ENCODE measurements around the gene NANOS3.

Gene NANOS3

GRCh38 chr19:13864667-13865570 is 12.0 kb upstream of the NANOS3 start:
- no peak for DNase-seq

DNA sequence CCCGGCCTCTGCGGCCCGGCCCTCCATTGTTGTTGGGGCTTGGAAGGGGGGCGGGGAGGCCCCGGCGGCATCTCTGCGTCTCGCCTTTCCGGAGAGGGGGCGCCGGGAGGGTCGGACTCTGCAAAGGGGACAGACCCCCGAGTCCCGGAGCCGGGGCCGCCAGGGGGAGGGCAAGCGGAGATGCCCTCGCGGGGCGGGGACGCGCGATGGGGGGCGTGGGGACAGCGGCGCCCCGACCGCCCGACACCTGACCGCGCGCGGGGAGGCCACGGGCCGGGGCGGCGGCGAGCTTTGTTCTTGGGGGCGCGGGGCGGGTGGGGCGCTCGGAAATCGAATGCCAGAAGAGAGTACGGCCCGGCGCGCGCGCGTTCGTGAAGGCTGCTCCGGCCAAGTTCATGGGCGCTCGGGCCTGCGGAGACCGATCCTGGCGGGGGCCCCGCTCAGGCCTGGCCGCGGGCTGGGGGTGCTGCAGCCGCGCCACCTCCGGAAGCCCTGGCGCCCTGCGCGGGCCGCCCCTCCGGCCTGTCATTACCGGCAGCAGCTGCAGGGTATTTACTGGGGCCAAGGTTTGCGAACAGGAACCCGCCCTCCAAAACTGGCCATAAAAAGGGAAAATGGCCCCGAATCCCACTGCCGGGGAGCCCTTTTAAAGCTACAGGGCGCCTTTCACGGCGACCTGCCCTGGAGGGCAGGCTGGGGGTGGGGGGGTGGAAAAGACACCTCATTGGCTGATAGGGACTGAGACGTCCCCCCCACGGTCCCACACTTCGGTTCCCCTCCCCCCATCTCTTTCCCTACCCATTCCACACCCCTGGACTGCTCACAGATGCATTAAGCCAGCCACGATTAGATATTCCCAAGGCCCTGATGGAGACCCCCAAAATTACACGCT is 11.1 kb upstream of the NANOS3 start:
- DNase-seq = no peak

GRCh38 chr19:13866463-13867046 is 10.4 kb upstream of the NANOS3 start:
- no peak for DNase-seq

DNA sequence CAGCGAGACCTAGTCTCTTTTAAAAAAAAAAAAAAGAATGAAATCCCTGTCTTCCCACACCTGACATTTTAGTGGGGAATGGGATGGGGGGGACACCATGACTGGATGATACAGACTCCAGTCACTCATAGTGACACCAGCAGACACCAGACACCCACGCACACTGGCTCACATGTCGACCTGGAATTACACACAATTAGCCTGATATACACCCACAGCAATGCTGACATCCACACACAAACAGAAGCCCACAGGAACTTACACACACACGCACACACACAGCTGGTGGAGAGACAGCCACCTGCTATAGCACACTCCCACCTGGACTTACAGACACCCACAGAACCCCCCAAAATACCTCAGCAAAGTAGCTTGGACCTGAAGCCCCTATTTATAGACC is 8.3 kb upstream of the NANOS3 start:
- no peak for DNase-seq

GRCh38 chr19:13869281-13869680 is 7.7 kb upstream of the NANOS3 start:
- no peak for DNase-seq

DNA sequence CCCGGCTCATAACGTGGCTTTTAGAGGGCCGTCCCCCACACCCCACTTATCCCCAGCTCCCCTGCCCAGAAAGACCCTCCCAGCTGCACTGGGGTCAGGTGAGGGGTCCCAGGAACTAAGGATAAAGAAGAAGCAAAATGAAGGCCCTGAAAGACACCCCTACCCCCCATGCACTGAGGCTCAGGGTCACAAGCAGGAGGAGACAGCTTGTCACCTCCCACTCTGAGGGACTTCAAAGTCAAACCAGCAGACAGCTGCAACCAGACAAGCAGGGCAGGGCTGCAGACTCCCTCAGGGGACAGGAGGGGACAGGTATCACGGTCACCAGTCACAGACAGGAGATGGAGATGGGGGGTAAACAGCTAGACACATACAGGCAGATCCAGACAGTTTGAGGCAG is 6.1 kb upstream of the NANOS3 start:
- DNase-seq = no peak

DNA sequence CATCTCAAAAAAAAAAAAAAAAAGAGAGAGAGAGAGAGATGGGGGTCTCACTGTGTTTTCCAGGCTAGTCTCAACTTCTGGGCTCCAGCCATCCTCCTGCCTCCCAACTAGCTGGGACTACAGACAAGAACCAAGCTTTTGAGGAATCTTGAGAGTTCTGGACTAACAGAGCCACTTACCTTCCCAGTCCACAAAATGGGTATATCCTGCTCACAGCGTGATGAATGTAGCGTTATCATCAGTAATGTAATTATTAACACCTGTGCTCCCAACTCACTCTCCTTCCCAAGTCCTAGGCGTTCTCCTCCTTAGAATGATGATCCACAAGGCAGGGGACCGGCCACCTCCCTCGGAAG is 4.6 kb upstream of the NANOS3 start:
- no peak for DNase-seq

GRCh38 chr19:13872695-13873389 is 4.1 kb upstream of the NANOS3 start:
- DNase-seq = no peak

- DNase-seq = no peak
These were observed 3.0 kb upstream of the NANOS3 start for GRCh38 chr19:13873834-13874515.

- DNase-seq = no peak
These were observed 1.1 kb upstream of the NANOS3 start for GRCh38 chr19:13875824-13876223.

DNA sequence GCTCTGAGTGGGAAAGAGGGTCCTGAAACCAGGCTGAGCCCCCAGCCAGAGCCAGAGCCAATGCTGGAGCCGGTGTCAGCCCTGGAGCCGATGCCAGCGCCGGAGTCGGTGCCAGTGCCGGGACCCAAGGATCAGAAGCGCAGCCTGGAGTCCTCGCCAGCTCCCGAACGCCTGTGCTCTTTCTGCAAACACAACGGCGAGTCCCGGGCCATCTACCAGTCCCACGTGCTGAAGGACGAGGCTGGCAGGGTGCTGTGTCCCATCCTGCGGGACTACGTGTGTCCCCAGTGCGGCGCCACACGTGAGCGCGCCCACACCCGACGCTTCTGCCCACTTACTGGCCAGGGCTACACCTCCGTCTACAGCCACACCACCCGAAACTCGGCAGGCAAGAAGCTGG is 369 bp downstream of the NANOS3 start:
- DNase-seq = no peak

DNA sequence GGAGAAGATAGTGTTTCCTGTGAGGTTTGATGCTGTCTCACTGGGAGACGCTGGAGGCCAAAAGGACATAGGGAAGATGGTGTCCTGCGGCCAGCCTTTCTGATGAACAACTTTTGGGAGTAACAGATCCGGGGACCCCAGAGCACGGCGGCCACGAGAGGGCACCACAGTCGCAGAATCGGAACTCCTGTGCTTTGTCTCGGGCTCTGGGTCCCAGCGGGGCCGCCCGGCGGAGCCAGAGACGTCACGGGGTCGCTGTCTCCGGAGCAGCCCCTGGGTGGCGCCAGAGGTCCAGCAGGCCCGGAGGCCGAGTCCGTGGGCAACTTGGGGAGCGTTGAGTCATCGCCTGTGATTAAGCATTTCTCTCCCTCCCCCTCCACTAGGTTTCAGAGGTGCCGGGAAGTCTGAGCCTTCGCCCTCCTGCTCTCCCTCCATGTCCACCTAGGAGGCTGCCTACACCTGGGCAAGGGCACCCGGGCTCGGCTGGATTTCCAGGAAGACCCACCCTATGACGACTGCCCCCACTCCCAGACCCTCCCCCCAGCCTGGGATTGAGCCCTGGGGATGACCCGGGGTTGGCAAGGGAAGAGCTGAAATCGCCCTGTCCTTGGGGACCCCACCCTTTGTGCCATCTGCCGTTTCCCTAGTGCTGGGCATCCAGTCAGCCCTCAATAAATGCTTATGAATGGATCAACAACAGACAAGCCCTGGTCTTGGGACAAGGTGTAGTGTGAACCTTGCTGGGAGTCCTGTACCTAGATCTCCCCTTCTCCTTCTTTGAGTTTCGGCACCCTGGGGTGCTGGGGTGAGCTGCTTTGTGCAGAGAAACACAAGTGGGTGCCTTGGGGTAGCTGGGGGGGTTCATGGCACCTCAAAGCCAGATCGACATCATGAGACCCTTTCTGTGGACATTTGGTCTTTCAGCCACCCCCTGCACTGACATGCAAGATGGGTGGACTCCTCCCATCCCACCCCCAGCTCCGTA is 3.4 kb downstream of the NANOS3 start:
- peak; percentile 95 for DNase-seq

DNA sequence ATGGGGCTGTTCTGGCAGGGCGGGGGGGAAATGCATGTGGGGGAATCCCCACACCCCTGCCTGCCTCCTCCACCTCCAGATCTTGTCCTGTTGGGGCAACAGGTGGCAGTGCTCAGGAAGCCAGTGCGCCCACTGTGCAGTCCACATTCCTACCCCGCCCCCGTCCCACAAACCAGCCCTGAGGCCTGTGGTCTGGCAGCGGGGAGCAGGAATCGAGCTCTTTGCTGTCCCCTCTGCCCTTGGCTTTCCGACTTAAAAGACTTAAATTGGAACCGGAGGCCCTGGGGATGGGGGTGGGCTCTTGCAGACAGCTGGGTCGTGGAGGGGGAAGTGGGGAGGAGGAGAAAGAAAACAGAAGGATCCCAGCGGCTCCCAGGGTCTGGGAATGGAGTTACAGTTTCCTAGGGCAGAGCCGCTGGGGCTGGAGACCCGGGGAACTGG is 4.3 kb downstream of the NANOS3 start:
- DNase-seq = peak; percentile 44

DNA sequence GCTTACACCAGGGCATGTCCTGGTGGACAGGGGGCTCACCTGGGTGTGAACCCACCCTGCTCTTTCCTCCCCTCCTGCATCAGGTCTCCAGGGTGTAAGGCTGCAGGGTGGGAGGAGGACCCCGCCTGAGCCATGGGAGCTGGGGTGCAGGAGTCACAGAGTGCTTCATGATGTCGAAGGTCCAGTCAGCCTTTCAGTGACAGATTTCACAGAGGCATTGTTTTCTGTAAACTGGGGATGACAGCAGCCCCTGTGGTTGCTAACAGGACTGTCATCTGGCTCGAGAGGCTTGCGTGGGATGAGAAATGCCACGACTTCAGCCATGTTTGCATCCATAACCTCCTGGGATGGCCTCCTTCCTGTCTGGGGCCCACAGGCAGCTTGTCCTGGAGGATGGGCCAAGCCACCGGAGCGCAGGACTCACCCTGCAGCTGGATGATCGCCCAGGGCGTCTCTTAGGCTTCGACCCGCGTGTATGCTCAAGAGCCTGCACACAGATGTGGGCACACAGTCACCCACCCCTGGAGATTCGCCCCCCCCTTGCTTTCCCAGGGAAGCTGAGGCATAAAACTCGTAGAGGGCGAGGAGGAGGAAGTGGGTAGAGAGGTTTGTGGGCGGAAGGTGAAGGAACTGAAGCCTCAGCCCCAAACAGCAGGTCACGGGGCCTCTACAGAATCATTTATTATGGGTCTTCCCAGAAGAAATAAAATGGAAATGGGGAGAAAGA is 4.9 kb downstream of the NANOS3 start:
- DNase-seq = peak; percentile 65

GRCh38 chr19:13882419-13882795 is 5.5 kb downstream of the NANOS3 start:
- no peak for DNase-seq

DNA sequence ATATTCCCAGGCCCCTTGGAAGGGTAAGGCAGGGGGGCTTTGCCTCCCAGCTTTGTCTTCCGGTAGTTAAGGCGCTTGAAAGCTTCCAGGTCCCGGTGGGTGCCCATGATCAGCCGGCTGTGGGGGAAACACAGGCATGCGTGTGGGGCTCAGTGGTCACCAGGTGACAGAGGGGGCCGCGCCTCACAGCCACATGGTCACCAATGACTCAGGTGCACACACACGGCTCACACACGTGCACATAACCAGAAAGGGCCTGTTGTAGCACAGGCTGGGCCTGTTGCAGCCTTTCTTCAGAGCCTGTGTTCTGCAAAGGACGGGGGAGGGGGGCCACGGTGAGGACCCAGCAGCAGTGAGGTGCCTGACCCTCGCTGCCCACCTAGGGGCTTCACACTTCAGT is 5.9 kb downstream of the NANOS3 start:
- DNase-seq = no peak

DNA sequence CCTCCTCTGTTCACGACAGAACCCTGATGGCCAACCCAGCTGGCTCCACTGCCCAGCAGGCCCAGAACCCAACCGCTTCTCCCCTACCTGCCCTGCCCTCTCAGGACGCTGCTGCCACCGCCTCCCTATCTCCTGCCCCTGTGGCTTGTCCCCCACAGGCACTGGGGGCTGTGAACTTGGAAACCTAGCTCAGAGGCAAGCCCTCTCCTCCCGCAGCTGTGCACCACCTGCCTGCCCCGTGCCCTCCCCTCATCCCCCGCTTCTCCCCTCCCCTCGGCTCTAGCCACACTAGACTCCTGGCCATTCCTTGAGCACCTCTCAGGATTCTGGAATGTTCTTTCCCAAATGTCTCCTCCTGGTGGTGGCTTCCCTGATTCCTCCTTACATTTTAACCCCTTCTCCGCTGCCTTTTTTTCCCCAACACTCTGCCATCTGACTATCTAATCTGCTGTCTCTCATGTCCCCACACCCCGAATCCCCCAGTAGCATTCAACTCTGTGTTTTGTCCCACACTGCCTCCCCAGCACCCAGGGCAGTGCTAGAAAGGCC is 6.7 kb downstream of the NANOS3 start:
- no peak for DNase-seq

DNA sequence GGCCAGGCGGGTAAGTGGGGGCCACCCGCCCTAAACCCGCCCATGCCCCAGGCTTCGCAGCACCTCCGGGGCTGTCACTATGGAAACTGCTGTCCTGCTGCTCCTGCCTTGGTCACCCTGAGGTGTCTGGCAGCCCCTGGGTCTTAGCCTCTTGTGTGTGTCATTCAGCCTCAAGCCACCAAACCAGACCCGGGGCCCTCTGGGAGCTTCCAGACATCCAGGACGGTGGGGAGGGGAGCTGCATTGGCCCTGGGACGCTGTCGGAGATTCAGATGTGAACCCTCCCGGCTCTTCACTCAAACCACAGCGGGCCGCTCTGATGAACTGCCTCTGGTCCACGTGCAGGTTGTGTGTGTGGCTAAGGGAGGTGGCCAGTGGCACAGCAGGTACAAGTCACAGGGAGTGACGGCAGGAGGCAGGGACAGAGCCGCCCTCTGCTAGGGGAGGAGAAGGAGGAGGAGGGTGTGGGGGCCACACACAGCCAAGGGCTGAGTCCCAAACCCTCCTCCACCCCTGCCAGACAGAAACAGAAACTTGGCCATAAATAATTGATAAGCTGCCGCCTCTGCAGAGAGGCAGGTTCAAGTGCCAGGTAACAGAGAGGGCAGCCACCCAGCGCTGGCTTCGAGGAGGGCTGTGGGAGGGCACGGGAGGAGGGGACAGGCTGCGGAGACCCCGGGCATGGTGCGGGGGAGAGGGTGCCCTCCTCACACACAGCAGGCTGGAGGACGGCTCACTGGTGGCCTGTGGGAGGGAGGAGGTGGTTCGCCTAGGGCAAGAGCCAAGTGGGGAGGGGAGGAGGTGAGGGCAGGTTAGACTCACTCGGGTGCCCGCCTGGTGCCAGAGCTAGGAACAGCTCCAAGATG is 8.0 kb downstream of the NANOS3 start:
- no peak for DNase-seq
